Measurements from ENCODE around the gene CLOCK.

The CLOCK gene

GRCh38 chr4:55468724-55469123 is 78.0 kb downstream of the CLOCK start:
- H3K36me3 Mint-ChIP-seq (ENCODE audit: low read depth) = peaks cover 34% of the 10 kb centered on the region
- peaks cover 2% of the 10 kb centered on the region for H3K9me3 Mint-ChIP-seq
- no peak overlapping the region for H3K4me3 Mint-ChIP-seq
- H3K4me1 Mint-ChIP-seq = no peaks in the 10 kb centered on the region
- no peak for TF ChIP-seq CTCF (IDR thresholded peaks at IDR 0.05; ENCODE audit: unreplicated experiment in 3 of 3)
- no peak overlapping the region for H3K27ac Mint-ChIP-seq
- no peaks in the 10 kb centered on the region for H3K27me3 Mint-ChIP-seq (ENCODE audit: low read depth)

GRCh38 chr4:55466001-55466400 is 80.7 kb downstream of the CLOCK start:
- Mint-ChIP-seq H3K27me3 (ENCODE audit: low read depth) (no peaks in the 10 kb centered on the region), H3K4me1 (no peaks in the 10 kb centered on the region), H3K9me3 (no peaks in the 10 kb centered on the region), H3K36me3 (ENCODE audit: low read depth) (peaks cover 39% of the 10 kb centered on the region), H3K4me3 (no peak overlapping the region), H3K27ac (no peak overlapping the region)
- TF ChIP-seq CTCF (IDR thresholded peaks at IDR 0.05; ENCODE audit: unreplicated experiment in 3 of 3) = no peak

- Mint-ChIP-seq H3K36me3 (ENCODE audit: low read depth) (peaks cover 39% of the 10 kb centered on the region), H3K27ac (no peak overlapping the region), H3K4me3 (no peak overlapping the region), H3K4me1 (no peaks in the 10 kb centered on the region), H3K27me3 (ENCODE audit: low read depth) (no peaks in the 10 kb centered on the region), H3K9me3 (no peaks in the 10 kb centered on the region)
- TF ChIP-seq CTCF (IDR thresholded peaks at IDR 0.05; ENCODE audit: unreplicated experiment in 3 of 3) = no peak
Measured at GRCh38 chr4:55458611-55459010, 88.1 kb downstream of the CLOCK start.

DNA sequence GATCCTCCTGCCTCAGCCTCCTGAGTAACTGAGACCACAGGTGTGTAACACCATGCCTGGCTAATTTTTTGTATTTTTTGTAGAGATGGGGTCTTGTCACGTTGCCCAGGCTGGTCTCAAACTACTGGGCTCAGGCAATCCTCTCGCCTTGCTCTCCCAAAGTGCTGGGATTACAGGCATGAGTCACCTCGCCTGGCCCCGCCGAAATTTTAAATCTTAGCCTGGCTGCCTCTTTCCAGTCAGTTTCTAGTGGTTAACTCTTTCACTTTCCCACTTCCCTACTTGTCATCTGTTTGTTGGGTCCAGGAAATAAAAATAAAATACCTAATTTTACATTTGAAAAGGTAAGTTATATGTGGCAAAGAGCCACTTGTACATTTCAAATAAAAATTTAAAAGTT is 88.5 kb downstream of the CLOCK start:
- Mint-ChIP-seq H3K27ac (no peak overlapping the region), H3K9me3 (no peaks in the 10 kb centered on the region), H3K4me3 (no peak overlapping the region), H3K36me3 (ENCODE audit: low read depth) (peaks cover 39% of the 10 kb centered on the region), H3K4me1 (no peaks in the 10 kb centered on the region), H3K27me3 (ENCODE audit: low read depth) (no peaks in the 10 kb centered on the region)
- no peak for TF ChIP-seq CTCF (IDR thresholded peaks at IDR 0.05; ENCODE audit: unreplicated experiment in 3 of 3)

GRCh38 chr4:55450566-55450965 is 96.1 kb downstream of the CLOCK start:
- TF ChIP-seq CTCF (IDR thresholded peaks at IDR 0.05; ENCODE audit: unreplicated experiment in 3 of 3) = no peak
- Mint-ChIP-seq H3K27ac (no peak overlapping the region), H3K9me3 (no peaks in the 10 kb centered on the region), H3K4me1 (peaks cover 21% of the 10 kb centered on the region), H3K4me3 (no peak overlapping the region), H3K36me3 (ENCODE audit: low read depth) (peaks cover 53% of the 10 kb centered on the region), H3K27me3 (ENCODE audit: low read depth) (no peaks in the 10 kb centered on the region)

DNA sequence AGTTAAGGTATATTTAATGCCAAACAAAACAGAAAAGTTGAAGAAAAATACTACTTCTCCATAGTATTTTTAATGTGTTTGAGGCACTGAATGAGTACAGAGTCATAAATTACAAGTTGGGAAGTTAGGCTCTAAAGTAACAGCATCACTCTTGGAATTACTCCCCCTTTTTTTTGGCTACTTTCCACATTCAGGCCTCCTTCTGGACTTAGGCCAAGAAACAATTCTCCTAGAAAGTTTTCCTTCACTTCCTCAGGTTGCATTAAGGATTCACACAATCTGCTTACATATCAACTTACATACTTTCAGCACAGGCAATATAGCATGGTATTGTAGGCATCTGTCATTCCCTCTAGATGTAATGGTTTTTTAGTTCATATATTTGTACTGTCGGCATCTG is 98.9 kb downstream of the CLOCK start:
- no peaks in the 10 kb centered on the region for H3K27me3 Mint-ChIP-seq (ENCODE audit: low read depth)
- peak overlapping the region; percentile 46 to 89 (median 74) for H3K27ac Mint-ChIP-seq
- no peak for TF ChIP-seq CTCF (IDR thresholded peaks at IDR 0.05; ENCODE audit: unreplicated experiment in 3 of 3)
- H3K4me1 Mint-ChIP-seq = peaks cover 21% of the 10 kb centered on the region
- H3K9me3 Mint-ChIP-seq = no peaks in the 10 kb centered on the region
- no peak overlapping the region for H3K4me3 Mint-ChIP-seq
- H3K36me3 Mint-ChIP-seq (ENCODE audit: low read depth) = peaks cover 57% of the 10 kb centered on the region

All from nephron (organoid).